ENCODE results near the gene SORCS2.

- TF ChIP-seq, protein P1, sequence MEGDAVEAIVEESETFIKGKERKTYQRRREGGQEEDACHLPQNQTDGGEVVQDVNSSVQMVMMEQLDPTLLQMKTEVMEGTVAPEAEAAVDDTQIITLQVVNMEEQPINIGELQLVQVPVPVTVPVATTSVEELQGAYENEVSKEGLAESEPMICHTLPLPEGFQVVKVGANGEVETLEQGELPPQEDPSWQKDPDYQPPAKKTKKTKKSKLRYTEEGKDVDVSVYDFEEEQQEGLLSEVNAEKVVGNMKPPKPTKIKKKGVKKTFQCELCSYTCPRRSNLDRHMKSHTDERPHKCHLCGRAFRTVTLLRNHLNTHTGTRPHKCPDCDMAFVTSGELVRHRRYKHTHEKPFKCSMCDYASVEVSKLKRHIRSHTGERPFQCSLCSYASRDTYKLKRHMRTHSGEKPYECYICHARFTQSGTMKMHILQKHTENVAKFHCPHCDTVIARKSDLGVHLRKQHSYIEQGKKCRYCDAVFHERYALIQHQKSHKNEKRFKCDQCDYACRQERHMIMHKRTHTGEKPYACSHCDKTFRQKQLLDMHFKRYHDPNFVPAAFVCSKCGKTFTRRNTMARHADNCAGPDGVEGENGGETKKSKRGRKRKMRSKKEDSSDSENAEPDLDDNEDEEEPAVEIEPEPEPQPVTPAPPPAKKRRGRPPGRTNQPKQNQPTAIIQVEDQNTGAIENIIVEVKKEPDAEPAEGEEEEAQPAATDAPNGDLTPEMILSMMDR (IDR thresholded peaks at IDR 0.05): no peak
- TF ChIP-seq FOXJ3 (CRISPR knock-in tag; IDR thresholded peaks at IDR 0.05): no peak
- TF ChIP-seq YY1 (IDR thresholded peaks at IDR 0.05; ENCODE audit: low read depth): no peak
- TF ChIP-seq, protein P2, sequence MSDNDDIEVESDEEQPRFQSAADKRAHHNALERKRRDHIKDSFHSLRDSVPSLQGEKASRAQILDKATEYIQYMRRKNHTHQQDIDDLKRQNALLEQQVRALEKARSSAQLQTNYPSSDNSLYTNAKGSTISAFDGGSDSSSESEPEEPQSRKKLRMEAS (IDR thresholded peaks at IDR 0.05; ENCODE audit: low read depth): no peak
- no peak for TF ChIP-seq TAF1 (IDR thresholded peaks at IDR 0.05; ENCODE audit: borderline replicate concordance, low read depth, low read length)
- TF ChIP-seq SMC3 (IDR thresholded peaks at IDR 0.05; ENCODE audit: low read depth, low read length): no peak
- no peak for TF ChIP-seq RAD21 (IDR thresholded peaks at IDR 0.05; ENCODE audit: low read length)
- no peak for TF ChIP-seq POLR2AphosphoS5 (IDR thresholded peaks at IDR 0.05; ENCODE audit: low read depth, low read length)
- TF ChIP-seq EZH2phosphoT487 (IDR thresholded peaks at IDR 0.05; ENCODE audit: borderline replicate concordance, low read depth): no peak
- no peak for TF ChIP-seq USF1 (IDR thresholded peaks at IDR 0.05; ENCODE audit: borderline replicate concordance, low read depth)
- TF ChIP-seq SIN3A (IDR thresholded peaks at IDR 0.05; ENCODE audit: borderline replicate concordance, low read depth, low read length): no peak
These were observed 18.4 kb upstream of the SORCS2 start for GRCh38 chr4:7173841-7174449.

Measured in SK-N-SH (cell line).